Middle frontal gyrus (tissue), 1 donor: ENCODE measurements around the gene SEPTIN5.
"Not testable (repeated sequence)": the region's sequence is repeated elsewhere in the genome, so short reads cannot be mapped to it uniquely, and the experiment has no call there.

Experiments used
- DNase-seq: peaks from one replicate; pipeline ENCODE4 v3.0.0-alpha.2; 2015; ENCODE audit warnings: low spot score; ENCODE audit errors: extremely low spot score

The SEPTIN5 gene

DNA sequence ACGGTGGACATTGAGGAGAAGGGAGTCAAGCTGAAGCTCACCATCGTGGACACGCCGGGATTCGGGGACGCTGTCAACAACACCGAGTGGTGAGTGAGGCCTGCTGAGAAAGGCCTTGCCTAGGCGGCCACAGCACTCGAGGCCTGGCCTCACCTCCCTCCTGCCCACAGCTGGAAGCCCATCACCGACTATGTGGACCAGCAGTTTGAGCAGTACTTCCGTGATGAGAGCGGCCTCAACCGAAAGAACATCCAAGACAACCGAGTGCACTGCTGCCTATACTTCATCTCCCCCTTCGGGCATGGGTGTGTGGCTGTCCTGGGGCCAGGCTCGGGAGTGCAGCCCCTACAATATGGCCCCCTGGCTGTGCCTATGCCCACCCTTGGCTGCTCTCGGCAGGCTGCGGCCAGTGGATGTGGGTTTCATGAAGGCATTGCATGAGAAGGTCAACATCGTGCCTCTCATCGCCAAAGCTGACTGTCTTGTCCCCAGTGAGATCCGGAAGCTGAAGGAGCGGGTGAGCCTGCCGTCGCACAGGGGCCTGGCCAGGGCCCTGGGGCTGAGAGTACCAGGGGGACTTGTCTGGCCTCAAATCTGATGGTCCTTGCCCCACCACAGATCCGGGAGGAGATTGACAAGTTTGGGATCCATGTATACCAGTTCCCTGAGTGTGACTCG is 6.0 kb downstream of the SEPTIN5 start:
- no peak for DNase-seq

DNA sequence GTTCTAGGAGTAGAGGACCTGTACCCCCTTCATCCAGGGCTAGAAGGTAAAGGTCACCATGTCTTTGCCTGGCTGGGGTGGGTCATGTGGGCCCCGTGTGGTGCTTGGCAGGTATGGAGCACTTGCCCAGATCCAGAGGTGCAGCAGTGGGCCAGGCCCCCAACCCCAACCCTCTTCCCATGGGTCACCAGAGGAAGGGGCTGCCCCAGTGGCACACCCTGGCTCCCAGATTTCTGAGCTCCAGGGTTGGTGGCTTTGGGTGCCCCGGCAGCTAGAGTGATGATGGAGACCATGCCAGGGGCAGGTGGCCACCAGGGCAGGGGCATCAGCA is 6.7 kb downstream of the SEPTIN5 start:
- DNase-seq = no peak

DNA sequence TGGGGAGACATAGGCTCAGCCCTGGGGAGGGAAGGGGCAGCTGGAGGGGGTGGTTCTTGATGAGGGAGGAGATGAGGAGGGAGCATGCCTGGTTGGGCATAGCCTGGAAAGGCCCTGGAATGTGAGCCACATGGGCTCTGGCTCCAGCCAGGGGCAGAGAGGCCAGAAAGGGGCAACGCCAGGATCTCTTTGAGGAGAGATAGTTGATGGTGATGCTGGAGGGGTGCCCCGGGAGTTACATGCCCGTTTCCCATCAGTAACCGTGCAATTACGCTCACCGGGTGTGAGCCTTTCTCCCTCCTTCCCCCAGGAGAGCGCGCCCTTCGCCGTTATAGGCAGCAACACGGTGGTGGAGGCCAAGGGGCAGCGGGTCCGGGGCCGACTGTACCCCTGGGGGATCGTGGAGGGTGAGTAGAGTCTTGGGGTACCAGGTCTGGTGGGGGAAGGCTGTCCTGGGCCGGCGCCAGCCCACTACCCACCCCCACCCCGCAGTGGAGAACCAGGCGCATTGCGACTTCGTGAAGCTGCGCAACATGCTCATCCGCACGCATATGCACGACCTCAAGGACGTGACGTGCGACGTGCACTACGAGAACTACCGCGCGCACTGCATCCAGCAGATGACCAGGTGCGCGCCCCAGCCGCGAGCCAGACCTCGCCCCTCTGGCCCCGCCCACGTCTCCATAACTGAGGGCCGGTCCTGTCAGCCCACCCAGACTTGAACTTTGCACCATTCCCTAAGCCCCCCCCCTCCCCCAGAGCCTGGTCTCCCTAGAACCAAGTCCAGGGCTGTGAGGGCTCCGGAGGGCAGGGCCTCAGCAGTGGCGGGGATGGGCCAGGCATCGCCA is 7.3 kb downstream of the SEPTIN5 start:
- no peak for DNase-seq

DNA sequence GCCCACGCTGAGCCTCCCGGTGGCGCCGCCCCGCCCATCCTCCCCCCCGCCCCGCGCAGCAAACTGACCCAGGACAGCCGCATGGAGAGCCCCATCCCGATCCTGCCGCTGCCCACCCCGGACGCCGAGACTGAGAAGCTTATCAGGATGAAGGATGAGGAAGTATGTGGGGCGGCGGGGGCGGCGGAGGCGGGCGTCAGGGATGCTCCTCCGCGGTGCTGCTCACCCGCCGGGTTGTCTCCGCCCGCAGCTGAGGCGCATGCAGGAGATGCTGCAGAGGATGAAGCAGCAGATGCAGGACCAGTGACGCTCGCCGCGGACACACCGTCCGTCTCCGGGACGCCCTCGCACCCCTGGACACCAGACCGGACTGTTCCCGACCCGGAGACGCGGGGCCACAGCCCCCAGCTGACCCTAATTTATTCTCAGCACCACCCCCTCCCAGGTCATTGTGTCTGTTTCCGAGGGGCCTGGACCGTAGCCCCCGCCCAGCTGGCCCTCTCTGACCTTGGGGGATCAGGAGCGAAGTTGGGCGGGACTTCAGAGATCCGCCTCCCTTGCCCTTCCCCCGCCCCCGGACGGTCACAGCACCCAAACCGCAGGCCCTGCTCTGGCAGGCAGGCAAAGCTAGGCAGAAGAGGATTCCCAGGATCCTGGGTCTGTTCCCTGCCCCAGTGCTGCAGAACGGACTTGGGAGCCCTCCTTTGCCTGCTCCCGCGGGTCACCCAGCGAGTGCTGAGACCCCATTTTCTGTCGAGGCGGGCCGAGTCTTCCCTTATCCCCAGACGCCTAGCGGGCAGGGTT is 8.1 kb downstream of the SEPTIN5 start:
- DNase-seq = no peak

DNA sequence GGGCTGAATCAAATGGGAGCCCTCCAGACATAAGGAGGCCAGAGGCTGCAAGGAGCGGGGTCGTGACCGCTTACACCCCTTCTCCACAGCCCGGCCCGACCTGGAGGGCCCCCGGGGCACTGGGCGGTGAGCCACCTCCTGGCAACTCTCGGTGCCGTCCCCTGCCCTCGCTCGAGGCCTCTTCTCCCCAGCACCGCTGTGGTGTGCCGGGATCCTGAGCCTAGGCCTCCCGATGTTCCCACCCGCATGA is 8.6 kb downstream of the SEPTIN5 start:
- no peak for DNase-seq

DNA sequence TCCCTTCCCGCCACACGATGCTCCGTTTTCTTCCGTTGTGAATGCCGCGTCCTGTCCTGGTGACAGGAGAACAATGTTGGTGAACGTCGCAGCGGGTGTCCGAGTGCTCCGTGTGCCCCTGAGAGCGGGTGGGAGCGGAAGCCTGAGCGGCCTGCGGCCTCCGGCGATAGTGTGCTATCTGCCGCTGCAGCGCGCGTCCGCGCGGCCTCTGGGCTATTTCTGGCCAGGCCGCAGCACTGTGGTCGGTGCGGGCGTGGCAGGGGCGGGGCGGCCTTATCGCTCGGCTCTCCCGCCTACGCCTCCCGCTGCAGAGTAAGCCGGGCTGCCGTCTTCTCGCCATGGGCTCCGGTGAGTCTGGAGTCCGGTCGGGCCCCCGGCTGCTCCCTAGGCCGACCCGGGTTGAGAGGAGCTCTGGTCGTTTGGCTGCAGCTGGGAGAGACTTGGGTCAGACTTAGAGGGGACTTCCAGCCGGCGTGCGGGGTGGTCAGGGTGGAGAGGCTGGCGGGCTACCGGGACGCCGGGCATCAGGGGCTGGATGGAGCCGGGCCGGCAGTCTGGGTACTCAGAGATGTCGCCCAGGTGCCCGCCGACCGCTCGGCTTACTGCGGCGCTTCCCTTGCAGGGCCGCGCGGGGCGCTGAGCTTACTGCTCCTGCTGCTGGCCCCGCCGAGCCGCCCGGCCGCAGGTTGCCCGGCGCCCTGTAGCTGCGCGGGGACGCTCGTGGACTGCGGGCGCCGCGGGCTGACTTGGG is 9.1 kb downstream of the SEPTIN5 start, which contains the start of gene GP1BB:
Gene GP1BB, plus strand, starts transcription at position 308 of the 751 bp plus-strand sequence. Its CDS starts 31 bp downstream, at position 339.
- no peak for DNase-seq

DNA sequence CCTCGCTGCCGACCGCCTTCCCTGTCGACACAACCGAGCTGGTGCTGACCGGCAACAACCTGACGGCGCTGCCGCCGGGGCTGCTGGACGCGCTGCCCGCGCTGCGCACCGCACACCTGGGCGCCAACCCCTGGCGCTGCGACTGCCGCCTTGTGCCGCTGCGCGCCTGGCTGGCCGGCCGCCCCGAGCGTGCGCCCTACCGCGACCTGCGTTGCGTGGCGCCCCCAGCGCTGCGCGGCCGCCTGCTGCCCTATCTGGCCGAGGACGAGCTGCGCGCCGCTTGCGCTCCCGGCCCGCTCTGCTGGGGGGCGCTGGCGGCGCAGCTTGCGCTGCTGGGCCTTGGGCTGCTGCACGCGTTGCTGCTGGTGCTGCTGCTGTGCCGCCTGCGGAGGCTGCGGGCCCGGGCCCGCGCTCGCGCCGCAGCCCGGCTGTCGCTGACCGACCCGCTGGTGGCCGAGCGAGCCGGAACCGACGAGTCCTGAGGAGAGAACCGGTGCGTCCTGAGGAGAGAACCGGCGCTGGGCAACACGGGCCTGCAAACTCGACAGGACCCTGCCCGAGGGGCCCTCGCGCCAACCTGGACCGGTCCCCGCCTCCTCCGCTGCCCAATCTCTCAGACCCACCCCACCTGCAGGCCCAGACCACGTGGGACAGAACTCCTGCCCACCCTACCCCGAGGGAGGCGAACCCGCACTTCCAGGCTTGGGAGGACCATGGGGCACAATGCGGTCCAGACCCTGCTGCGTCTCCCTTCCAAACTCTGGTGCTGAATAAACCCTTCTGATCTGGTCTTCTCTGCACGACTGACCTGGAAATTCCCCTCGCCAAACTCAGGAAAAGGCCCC is 9.9 kb downstream of the SEPTIN5 start:
- no peak for DNase-seq

DNA sequence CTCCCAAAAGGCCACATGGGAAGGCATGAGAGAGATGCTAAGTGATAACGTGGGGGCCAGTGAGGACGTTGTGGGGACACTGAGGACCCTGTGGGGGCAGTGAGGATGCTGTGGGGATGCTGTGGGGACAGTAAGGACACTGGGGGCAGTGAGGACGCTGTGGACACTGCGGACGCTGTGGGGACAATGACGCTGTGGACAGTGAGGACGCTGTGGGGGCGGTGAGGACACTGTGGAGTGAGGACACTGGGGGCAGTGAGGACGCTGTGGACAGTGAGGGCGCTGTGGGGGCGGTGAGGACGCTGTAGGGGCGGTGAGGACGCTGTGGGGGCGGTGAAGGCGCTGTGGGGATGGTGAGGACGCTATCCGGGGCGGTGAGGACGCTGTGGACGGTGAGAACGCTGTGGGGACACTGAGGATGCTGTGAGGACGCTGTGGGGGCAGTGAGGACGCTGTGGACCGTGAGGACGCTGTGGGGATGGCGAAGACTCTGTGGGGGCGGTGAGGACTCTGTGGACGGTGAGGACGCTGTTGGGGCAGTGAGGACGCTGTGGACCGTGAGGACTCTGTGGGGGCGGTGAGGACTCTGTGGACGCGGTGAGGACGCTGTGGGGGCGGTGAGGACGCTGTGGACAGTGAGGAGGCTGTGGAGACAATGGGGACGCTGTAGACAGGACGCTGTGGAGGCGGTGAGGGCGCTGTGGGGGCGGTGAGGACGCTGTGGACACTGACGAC is 10.8 kb downstream of the SEPTIN5 start:
- DNase-seq = no peak

DNA sequence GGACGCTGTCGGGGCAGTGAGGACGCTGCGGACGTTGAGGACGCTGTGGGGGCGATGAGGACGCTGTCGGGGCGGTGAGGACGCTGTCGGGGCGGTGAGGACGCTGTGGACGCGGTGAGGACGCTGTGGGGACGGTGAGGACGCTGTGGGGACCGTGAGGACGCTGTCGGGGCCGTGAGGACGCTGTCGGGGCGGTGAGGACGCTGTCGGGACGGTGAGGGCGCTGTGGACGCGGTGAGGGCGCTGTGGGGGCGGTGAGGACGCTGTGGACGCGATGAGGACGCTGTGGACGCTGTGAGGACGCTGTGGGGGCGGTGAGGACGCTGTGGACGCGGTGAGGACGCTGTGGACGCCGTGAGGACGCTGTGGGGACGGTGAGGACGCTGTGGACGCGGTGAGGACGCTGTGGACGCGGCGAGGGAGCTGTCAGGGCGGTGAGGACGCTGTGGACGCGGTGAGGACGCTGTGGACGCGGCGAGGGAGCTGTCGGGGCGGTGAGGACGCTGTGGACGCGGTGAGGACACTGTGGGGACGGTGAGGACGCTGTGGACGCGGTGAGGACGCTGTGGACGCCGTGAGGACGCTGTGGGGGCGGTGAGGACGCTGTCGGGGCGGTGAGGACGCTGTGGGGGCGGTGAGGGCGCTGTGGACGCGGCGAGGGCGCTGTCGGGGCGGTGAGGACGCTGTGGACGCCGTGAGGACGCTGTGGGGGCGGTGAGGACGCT is 11.9 kb downstream of the SEPTIN5 start:
- DNase-seq = not testable (repeated sequence)

DNA sequence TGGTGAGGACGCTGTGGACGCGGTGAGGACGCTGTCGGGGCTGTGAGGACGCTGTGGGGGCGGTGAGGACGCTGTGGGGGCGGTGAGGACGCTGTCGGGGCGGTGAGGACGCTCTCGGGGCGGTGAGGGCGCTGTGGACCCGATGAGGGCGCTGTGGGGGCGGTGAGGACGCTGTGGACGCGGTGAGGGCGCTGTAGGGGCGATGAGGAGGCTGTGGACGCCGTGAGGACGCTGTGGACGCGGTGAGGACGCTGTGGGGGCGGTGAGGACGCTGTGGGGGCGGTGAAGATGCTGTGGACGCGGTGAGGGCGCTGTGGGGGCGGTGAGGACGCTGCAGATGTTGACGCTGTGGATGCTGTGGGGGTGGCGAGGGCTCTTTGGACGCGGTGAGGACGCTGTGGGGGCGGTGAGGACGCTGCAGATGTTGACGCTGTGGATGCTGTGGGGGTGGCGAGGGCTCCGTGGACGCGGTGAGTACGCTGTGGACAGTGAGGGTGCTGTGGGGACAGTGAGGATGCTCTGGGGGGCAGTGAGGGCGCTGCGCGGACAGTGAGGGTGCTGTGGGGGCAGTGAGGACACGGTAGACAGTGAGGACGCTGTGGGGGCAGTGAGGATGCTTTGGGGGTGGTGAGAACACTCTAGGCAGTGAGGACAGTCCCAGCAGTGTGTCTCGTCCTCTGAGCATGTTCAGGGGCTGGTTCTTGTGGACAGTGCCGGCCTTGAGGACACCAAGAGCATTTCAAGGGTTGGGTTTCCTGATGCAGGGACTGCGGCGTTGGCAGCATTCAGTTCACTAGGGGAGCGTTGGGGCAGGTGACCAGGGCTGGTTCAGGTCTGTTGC is 13.2 kb downstream of the SEPTIN5 start:
- no peak for DNase-seq

DNA sequence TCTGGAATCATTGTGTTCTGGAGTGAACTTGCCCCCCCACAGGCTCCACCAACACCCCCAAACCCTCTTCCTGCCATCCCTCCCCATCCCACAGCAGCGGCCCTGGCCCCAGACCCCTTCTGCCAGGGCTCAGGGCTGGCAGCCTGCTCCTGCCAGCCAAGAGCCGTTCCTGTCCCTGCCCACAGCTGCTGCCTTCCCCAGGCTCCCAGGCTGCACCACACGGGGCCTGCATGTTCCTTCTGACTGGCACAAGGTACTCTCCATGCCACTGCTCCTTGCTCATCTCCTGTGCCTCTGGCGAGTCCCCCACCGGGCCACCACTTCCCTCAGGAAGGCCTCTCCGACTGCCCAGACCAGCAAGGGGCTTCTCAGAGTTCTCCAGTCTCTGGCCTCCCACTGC is 14.0 kb downstream of the SEPTIN5 start:
- no peak for DNase-seq

DNA sequence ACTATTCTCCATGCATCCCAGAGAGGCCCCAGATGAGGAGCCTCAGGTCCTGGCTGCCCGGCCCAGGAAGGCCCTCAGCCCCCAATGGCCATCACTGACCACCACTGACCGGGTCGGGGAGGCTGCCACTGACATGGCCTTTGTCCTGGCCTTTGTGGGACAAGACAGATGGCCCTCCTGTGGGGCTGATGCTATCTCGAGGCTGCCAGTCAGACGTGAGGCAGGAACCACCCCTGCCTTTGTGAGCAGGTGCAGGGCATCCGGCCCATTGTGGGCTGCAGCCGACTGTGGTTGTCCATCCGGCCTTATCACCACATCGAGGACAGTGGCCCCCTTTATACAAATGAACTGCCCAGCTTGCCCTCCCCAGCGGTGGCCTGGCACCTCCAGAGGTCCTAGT is 14.5 kb downstream of the SEPTIN5 start:
- no peak for DNase-seq

DNA sequence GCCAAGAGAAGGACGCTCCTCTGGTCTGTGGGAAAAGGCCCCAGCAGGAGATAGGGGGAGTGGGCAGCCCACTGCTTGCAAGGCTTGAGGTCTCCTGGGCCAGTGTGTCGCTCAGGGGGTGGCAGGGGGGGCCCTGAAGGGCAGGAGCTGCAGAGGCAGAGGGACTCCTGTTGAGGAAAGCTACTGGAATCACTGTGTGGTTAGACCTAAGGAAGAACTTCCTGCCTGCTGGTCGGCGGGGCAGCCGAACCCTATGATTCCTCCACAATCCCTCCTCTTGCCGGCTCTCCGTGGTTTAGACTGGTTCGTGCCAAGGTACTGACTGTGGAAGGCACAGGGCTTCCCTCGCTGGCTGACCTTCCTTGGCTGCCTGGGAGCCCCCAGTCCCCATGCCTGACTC is 15.2 kb downstream of the SEPTIN5 start:
- DNase-seq = no peak

DNA sequence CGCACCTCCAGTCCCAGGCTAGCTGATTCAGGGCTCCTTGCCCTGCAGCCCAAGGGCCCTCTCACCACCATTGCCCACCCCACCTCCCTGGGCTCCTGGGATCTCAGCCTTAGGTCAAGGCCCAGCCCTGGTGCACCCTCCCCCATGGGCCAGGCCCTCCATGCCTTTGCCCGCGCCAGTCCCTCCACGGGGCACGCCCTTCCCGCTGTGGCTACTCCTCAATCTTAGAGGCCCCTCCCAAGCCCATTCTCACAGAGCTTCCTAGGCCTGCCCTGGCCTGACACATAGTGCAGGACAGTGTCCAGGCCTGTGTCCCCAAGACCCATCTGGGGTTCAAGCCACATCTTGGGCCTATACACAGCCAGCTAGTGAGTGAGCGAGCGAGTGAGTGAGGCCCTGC is 15.9 kb downstream of the SEPTIN5 start:
- DNase-seq = no peak

DNA sequence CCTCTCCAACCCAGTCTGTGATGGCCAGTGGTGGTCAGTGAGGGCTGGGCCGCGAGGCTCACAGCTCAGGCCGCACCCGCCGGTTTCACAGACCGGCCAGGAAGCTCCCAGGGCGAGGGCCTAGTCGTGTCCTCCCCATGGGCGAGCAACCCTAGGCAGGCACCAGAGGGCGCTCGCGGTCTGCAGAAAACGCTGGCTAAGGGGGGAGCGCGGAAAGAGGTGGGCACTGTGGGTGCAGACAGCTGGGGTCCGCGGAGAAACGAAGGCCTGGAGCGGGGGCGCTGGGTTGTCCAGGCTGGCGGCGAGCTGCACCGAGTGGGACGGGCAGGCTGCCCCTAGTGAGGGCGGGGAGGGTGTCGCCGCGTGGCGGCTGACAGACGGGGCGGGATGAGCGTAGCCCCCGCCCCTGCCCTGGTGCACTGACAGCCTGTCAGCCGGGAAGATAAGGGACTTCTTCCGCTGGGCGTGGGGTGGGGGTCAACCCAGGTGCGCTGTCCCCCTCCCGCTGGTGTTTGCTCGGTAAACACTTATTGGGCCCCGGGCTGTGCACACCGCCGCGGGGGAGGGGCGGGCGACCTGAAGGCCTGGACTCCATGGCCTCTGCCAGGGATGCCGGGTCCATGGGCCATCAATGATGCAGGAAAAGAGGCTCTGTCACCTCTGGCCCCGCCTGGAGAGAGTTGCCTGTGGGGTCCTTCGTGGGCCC is 16.5 kb downstream of the SEPTIN5 start:
- DNase-seq = peak; percentile 67

DNA sequence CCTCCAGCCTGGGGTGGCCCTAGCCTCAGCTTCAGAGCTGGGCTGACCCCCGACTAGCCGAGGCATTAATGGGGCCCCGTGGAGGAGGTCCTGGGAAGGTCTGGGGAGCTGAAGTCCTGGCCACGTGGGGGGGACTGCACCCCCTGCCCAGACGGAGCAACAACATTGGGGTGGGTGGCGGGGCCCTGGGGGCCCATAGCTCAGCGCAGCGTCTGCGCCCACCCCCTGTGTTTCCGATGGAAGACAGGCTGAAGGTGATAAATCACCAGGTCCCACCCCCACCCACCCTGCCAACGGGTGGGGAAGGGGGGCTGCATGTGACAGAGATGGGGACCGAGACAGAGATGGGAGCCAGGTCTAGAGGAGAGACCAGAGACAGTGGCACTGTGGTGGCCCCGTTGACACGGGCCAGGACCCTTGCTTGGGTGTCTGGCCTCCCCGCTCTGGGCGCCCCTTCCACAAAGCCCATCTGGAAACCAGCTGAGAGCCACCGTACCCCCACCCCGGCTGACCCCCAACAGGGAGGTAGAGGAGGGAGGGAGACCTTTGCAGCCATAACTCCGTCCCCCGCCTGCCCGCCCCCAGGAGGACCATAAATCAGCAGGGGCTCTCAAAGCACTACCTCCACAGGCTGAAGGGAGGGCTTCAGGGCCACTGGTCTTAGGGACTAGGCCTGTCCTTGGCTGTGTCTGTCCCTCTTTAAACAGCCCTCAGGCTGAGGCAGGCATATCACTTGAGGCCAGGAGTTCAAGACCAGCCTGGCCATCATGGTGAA is 17.2 kb downstream of the SEPTIN5 start:
- no peak for DNase-seq
